Measurements from ENCODE around the gene COL11A2.

DNA sequence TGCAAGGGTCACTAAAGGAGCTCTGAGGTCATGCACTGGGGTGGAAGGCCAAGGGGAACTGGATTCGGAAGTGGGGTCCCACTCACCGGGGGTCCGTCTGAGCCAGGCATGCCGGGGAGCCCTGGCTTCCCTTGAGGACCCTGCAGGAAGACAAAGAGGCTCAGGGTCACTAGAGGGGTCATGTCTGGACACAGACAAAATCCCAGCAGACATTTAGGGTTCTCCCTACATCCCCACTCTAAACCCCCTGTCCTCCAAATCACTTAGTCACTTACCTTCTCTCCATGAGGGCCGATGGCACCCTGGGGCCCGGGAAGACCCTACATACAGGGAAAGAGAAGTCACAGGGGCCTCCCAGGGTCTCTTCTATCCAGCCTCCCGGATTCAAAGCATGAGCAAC is 15.4 kb downstream of the COL11A2 start:
- TF ChIP-seq, protein P1, sequence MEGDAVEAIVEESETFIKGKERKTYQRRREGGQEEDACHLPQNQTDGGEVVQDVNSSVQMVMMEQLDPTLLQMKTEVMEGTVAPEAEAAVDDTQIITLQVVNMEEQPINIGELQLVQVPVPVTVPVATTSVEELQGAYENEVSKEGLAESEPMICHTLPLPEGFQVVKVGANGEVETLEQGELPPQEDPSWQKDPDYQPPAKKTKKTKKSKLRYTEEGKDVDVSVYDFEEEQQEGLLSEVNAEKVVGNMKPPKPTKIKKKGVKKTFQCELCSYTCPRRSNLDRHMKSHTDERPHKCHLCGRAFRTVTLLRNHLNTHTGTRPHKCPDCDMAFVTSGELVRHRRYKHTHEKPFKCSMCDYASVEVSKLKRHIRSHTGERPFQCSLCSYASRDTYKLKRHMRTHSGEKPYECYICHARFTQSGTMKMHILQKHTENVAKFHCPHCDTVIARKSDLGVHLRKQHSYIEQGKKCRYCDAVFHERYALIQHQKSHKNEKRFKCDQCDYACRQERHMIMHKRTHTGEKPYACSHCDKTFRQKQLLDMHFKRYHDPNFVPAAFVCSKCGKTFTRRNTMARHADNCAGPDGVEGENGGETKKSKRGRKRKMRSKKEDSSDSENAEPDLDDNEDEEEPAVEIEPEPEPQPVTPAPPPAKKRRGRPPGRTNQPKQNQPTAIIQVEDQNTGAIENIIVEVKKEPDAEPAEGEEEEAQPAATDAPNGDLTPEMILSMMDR (IDR thresholded peaks at IDR 0.05; ENCODE audit: insufficient read depth, low read length, poor library complexity, severe bottlenecking) = no peak
- TF ChIP-seq EZH2phosphoT487 (conservative IDR thresholded peaks at IDR 0.05; ENCODE audit: low read length) = no peak

Measured in SU-DHL-6 (cell line).